NCI-H226 (cell line): ENCODE data around the gene ATPAF1.
"Not testable (repeated sequence)": the region's sequence is repeated elsewhere in the genome, so short reads cannot be mapped to it uniquely, and the experiment has no call there.

Source experiments
- DNase-seq: peaks from one replicate; pipeline ENCODE4 v3.0.0-alpha.2; 2015

Gene ATPAF1

GRCh38 chr1:46667782-46668760 lies at the start of gene ATPAF1:
Gene ATPAF1 (minus strand): TSS chr1:46668364. CDS start chr1:46668322, 42 bp downstream.
- DNase-seq = peak; percentile 23

GRCh38 chr1:46717654-46718053 lies 49.5 kb upstream of the ATPAF1 start:
- no peak for DNase-seq

- no peak for DNase-seq
These were observed 46.8 kb upstream of the ATPAF1 start for GRCh38 chr1:46714976-46715375.

GRCh38 chr1:46708121-46708520 lies 40.0 kb upstream of the ATPAF1 start:
- DNase-seq = no peak

GRCh38 chr1:46705408-46705807 lies 37.2 kb upstream of the ATPAF1 start:
- no peak for DNase-seq

- no peak for DNase-seq
These were observed 35.9 kb upstream of the ATPAF1 start for GRCh38 chr1:46703927-46704641.

- no peak for DNase-seq
These were observed 31.5 kb upstream of the ATPAF1 start for GRCh38 chr1:46699666-46700065.

- DNase-seq = no peak
These were observed 28.9 kb upstream of the ATPAF1 start for GRCh38 chr1:46697053-46697452.

- not testable (repeated sequence) for DNase-seq
These were observed 26.5 kb upstream of the ATPAF1 start for GRCh38 chr1:46694676-46695075.

- no peak for DNase-seq
These were observed 24.9 kb upstream of the ATPAF1 start for GRCh38 chr1:46692811-46693770.

GRCh38 chr1:46691997-46692790 lies 24.0 kb upstream of the ATPAF1 start:
- DNase-seq = peak; percentile 36

- DNase-seq = no peak
These were observed 22.8 kb upstream of the ATPAF1 start for GRCh38 chr1:46690931-46691421.

- DNase-seq = no peak
These were observed 21.7 kb upstream of the ATPAF1 start for GRCh38 chr1:46689897-46690296.

- DNase-seq = no peak
These were observed 21.2 kb upstream of the ATPAF1 start for GRCh38 chr1:46689356-46689755.

GRCh38 chr1:46687921-46688509 lies 19.9 kb upstream of the ATPAF1 start:
- DNase-seq = no peak

GRCh38 chr1:46687093-46687659 lies 19.0 kb upstream of the ATPAF1 start:
- DNase-seq = no peak

GRCh38 chr1:46686255-46686654 lies 18.1 kb upstream of the ATPAF1 start:
- DNase-seq = no peak

- no peak for DNase-seq
These were observed 16.5 kb upstream of the ATPAF1 start for GRCh38 chr1:46684670-46685069.

GRCh38 chr1:46682064-46682463 lies 13.9 kb upstream of the ATPAF1 start:
- no peak for DNase-seq

GRCh38 chr1:46681333-46682034 lies 13.3 kb upstream of the ATPAF1 start:
- no peak for DNase-seq
